NT2/D1 (cell line): ENCODE measurements around the gene TENM3.

ENCODE experiments used
- DNase-seq: peaks from one replicate; pipeline ENCODE4 v3.0.0-alpha.2; 2011; ENCODE audit warnings: low read depth, low spot score
- H3K27me3 ChIP-seq: 2 replicates; pipeline ENCODE4 v1.6.0; 2011; ENCODE audit warnings: mild to moderate bottlenecking; ENCODE audit not compliant: insufficient read length, insufficient read depth
- H3K36me3 ChIP-seq: 2 replicates; pipeline ENCODE4 v1.6.1; 2011; ENCODE audit warnings: mild to moderate bottlenecking, low read length, mixed read lengths; ENCODE audit not compliant: insufficient read depth, insufficient read length
- H3K4me1 ChIP-seq: 2 replicates; pipeline ENCODE4 v1.5.1; 2011; ENCODE audit not compliant: insufficient read depth, insufficient read length
- H3K4me3 ChIP-seq: 2 replicates; pipeline ENCODE4 v1.5.1; 2011; ENCODE audit warnings: low read depth; ENCODE audit not compliant: insufficient read length
- H3K9ac ChIP-seq: 2 replicates; pipeline ENCODE4 v1.6.0; 2011; ENCODE audit warnings: low read depth; ENCODE audit not compliant: insufficient read length
- H3K9me3 ChIP-seq: 2 replicates; pipeline ENCODE4 v1.5.1; 2011; ENCODE audit warnings: mild to moderate bottlenecking, low read length; ENCODE audit not compliant: insufficient read depth
- SUZ12 ChIP-seq: IDR thresholded peaks from 2 replicates; pipeline ENCODE4 v1.6.1; 2011; ENCODE audit not compliant: insufficient read length, insufficient read depth; ENCODE audit errors: extremely low read depth
- YY1 ChIP-seq: IDR thresholded peaks from 2 replicates; pipeline ENCODE4 v1.6.1; 2011; ENCODE audit not compliant: insufficient read length, insufficient read depth
- ZNF274 ChIP-seq: IDR thresholded peaks from 2 replicates; pipeline ENCODE4 v1.6.1; 2011; ENCODE audit warnings: mild to moderate bottlenecking, low read depth, low read length

TENM3 gene

DNA sequence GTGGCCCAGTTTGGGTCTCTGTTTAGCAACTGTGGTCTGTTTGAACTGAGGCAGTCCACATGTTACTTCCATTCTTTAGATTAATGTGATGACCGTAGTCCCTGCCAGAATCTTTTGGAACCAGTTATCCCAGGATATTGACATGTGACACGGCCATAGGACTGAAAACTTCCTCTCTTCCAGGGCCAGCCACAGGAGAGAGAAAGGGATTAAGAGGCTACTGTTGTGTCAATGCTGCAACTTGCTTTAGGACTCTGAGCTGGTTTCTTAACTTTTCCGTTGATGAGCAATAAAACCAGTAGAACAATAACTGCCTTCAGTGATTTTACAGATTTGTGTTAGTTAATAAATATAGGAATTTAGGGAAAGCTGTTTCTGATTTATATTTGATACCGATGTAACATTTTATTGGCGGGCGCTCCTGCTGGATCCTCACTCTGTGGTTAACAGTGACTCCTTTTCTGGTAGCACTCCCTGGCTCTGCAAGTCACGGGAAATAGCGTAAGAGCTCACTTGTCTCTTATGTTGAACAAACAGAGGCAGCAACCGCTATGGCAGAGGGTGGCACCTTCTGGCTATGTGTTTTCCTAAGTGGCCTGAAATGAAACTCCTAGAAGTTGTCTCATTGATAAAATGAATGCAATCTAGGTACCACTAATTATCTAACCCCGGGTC, 2.5 kb downstream of the TENM3 start:
- Histone ChIP-seq H3K27me3 (no peaks in the 10 kb centered on the region), H3K9ac (no peak overlapping the region), H3K9me3 (no peaks in the 10 kb centered on the region), H3K4me1 (no peaks in the 10 kb centered on the region), H3K36me3 (no peaks in the 10 kb centered on the region), H3K4me3 (no peak overlapping the region)
- DNase-seq = no peak
- TF ChIP-seq ZNF274 (no peak), SUZ12 (no peak), YY1 (no peak)

- no peak overlapping the region for H3K9ac ChIP-seq
- no peaks in the 10 kb centered on the region for H3K36me3 ChIP-seq
- H3K4me3 ChIP-seq = no peak overlapping the region
- H3K9me3 ChIP-seq = no peaks in the 10 kb centered on the region
- no peaks in the 10 kb centered on the region for H3K4me1 ChIP-seq
- TF ChIP-seq YY1 (no peak), ZNF274 (no peak), SUZ12 (no peak)
- no peak for DNase-seq
- no peaks in the 10 kb centered on the region for H3K27me3 ChIP-seq
These were observed 3.4 kb downstream of the TENM3 start for GRCh38 chr4:182246401-182247205.

- H3K9ac ChIP-seq = no peak overlapping the region
- TF ChIP-seq YY1 (no peak), ZNF274 (no peak), SUZ12 (no peak)
These were observed 5.1 kb downstream of the TENM3 start for GRCh38 chr4:182248295-182248694.

GRCh38 chr4:182250446-182250845, 7.2 kb downstream of the TENM3 start:
- Histone ChIP-seq H3K4me3 (no peak overlapping the region), H3K27me3 (no peaks in the 10 kb centered on the region), H3K9me3 (no peaks in the 10 kb centered on the region), H3K9ac (no peak overlapping the region), H3K36me3 (no peaks in the 10 kb centered on the region), H3K4me1 (peaks cover 2% of the 10 kb centered on the region)
- TF ChIP-seq ZNF274 = no peak
- no peak for TF ChIP-seq YY1
- TF ChIP-seq SUZ12 = no peak
- DNase-seq = no peak

More at GRCh38 chr4:182248295-182248694, 5.1 kb downstream of the TENM3 start:
- no peaks in the 10 kb centered on the region for H3K36me3 ChIP-seq
- DNase-seq = no peak
- H3K4me3 ChIP-seq = no peak overlapping the region
- no peaks in the 10 kb centered on the region for H3K4me1 ChIP-seq
- no peaks in the 10 kb centered on the region for H3K27me3 ChIP-seq
- no peaks in the 10 kb centered on the region for H3K9me3 ChIP-seq

DNA sequence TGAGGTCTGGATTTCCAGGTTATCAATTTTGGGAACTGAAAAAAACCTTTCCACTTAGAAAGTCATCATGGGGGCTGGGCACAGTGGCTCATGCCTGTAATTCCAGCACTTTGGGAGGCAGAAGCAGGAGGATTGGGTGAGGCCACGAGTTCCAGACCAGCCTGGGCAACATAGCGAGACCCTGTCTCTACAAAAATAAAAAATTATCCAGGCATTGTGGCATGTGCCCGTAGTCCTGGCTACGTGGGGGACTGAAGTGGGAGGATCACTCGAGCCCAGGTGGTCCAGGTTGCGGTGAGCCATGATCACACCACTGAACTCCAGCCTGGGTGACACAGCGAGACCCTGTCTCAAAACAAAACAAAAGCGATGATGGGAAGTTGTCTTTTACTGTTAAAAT, 7.9 kb downstream of the TENM3 start:
- no peak overlapping the region for H3K9ac ChIP-seq
- H3K9me3 ChIP-seq = no peaks in the 10 kb centered on the region
- peaks cover 7% of the 10 kb centered on the region for H3K4me1 ChIP-seq
- no peak for DNase-seq
- H3K36me3 ChIP-seq = no peaks in the 10 kb centered on the region
- no peaks in the 10 kb centered on the region for H3K27me3 ChIP-seq
- no peak for TF ChIP-seq SUZ12
- no peak for TF ChIP-seq YY1
- no peak for TF ChIP-seq ZNF274
- no peak overlapping the region for H3K4me3 ChIP-seq

GRCh38 chr4:182252220-182252619, 9.0 kb downstream of the TENM3 start:
- H3K4me1 ChIP-seq = peaks cover 7% of the 10 kb centered on the region
- no peak overlapping the region for H3K9ac ChIP-seq
- H3K27me3 ChIP-seq = no peaks in the 10 kb centered on the region
- TF ChIP-seq YY1 (no peak), SUZ12 (no peak), ZNF274 (no peak)
- no peak for DNase-seq
- no peaks in the 10 kb centered on the region for H3K36me3 ChIP-seq
- no peaks in the 10 kb centered on the region for H3K9me3 ChIP-seq
- no peak overlapping the region for H3K4me3 ChIP-seq
